SK-N-MC (cell line): ENCODE results near the gene THAP3.

Source experiments
- DNase-seq: peaks from one replicate; pipeline ENCODE4 v3.0.0-alpha.2; 2011; ENCODE audit warnings: low read depth, low spot score
- H3K27ac ChIP-seq: fragments of 200-600 bp; sonication (generic); 2 replicates; pipeline ENCODE4 v1.5.1; 2016; ENCODE audit warnings: mixed run types
- H3K36me3 ChIP-seq: fragments of 200-600 bp; sonication (generic); 2 replicates; pipeline ENCODE4 v1.6.1; 2017; ENCODE audit warnings: antibody characterized with exemption, low read length, mixed read lengths; ENCODE audit not compliant: insufficient read depth
- H3K4me3 ChIP-seq: fragments of 200-600 bp; sonication (generic); 2 replicates; pipeline ENCODE4 v1.5.1; 2016
- H3K9ac ChIP-seq: fragments of 200-600 bp; sonication (generic); 2 replicates; pipeline ENCODE4 v1.8.0; 2017; ENCODE audit warnings: mixed run types, mixed read lengths; ENCODE audit not compliant: insufficient read length
- H3K9me3 ChIP-seq: fragments of 200-600 bp; sonication (generic); 2 replicates; pipeline ENCODE4 v1.6.1; 2017; ENCODE audit warnings: low read depth, mild to moderate bottlenecking, antibody characterized with exemption, low read length, moderate library complexity, mixed read lengths
- EZH2 ChIP-seq: fragments of 200-600 bp; sonication (generic); IDR thresholded peaks from one replicate; pipeline ENCODE4 v1.6.1; 2017; ENCODE audit warnings: antibody characterized with exemption
- FOXP2 ChIP-seq: optimal IDR thresholded peaks from 2 replicates; pipeline ENCODE3; 2011; ENCODE audit warnings: mild to moderate bottlenecking, moderate library complexity; ENCODE audit not compliant: insufficient read depth; ENCODE audit errors: extremely low read length, control extremely low read depth
- POLR2AphosphoS5 ChIP-seq: IDR thresholded peaks from 2 replicates; pipeline ENCODE4 v1.6.1; 2012; ENCODE audit warnings: mild to moderate bottlenecking, low read depth, low read length, borderline replicate concordance

The THAP3 gene

DNA sequence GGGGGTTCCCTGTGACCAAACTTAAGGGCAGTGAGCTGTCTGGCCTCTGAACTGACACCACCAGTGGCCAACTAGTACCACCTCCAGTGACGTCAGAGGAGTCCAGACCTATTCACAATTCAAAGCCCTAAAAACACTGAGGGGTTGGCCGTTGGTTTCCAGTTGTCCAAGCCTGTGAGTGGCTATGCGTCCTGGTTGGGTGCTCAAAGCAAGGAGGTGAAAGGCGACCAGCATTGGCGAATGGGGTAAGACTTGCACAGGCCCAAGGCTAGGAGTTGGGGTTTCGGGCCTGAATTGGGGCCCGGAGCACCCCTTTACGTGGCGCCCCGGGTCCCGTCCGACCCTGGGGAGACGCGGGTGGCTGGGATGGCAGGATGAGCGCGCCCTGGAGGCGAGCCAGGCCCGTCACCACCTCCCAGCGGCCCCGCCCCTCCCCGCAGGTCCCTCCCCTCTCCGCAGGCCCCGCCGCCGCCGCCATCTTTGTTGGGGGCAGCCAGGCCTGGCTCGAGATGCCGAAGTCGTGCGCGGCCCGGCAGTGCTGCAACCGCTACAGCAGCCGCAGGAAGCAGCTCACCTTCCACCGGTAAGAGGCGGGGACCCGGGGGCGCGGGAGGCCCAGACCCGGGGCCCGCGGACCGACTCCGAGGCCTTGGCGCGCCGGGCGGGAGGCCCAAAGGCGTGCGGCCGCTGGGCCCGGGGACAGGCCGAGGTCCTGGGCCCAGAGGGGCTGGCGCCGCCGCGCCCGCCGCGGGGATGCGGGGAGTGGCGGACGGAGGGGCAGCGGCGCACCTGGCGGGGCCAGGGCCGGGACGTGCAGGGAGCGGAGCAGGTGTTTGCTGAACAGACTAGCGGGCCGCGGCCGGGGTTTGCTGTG, at the start of gene THAP3:
Gene THAP3 (plus strand): TSS at position 159 of the 874 bp plus-strand sequence. CDS start 351 bp downstream, at position 510.
- H3K9me3 ChIP-seq = no peaks in the 10 kb centered on the region
- no peak for DNase-seq
- peak within 1 kb of the TSS; percentile 86 for H3K9ac ChIP-seq
- TF ChIP-seq POLR2AphosphoS5 (peak; percentile 76), EZH2 (no peak), FOXP2 (no peak)
- H3K4me3 ChIP-seq = peak within 1 kb of the TSS; percentile 82
- H3K36me3 ChIP-seq = peaks cover 64% of the 10 kb centered on the region
- H3K27ac ChIP-seq = peak within 1 kb of the TSS; percentile 26

DNA sequence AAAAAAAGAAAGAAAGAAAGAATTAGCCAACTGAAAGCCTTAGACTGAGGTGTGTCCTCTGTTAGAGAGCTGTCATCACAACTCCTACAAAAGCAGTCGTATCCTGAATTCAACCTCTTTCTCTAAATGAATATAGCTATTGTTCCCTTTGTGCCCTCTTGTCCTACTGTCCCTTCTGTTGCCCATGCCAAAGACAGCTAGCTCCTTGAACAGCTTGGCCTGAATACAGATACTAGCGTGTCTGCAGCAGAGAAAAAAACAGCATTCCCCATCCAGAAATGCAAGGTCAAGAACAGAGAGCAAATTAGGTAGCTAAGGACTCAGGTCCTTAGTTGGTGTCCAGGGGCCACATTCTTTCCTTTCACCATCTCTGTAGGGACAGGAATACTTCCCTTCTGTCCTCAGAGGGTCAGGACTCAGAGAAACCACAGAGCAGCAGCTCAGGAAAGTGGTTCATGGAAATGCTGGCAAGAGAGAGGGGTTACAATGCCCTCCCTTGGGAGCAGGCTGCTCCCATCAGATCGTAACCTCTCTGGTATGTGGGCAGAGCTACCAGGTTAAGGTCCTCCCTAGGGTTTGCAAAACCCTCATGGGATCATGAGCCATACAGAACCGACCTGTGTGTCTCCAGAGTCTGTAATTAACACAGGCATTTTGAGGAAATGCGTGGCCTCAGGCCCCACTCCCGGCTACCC, 46.7 kb upstream of the THAP3 start:
- TF ChIP-seq EZH2 (no peak), POLR2AphosphoS5 (no peak), FOXP2 (no peak)
- no peak for DNase-seq
- Histone ChIP-seq H3K9ac (no peak overlapping the region), H3K36me3 (no peaks in the 10 kb centered on the region), H3K9me3 (no peaks in the 10 kb centered on the region), H3K4me3 (no peak overlapping the region), H3K27ac (no peak overlapping the region)

DNA sequence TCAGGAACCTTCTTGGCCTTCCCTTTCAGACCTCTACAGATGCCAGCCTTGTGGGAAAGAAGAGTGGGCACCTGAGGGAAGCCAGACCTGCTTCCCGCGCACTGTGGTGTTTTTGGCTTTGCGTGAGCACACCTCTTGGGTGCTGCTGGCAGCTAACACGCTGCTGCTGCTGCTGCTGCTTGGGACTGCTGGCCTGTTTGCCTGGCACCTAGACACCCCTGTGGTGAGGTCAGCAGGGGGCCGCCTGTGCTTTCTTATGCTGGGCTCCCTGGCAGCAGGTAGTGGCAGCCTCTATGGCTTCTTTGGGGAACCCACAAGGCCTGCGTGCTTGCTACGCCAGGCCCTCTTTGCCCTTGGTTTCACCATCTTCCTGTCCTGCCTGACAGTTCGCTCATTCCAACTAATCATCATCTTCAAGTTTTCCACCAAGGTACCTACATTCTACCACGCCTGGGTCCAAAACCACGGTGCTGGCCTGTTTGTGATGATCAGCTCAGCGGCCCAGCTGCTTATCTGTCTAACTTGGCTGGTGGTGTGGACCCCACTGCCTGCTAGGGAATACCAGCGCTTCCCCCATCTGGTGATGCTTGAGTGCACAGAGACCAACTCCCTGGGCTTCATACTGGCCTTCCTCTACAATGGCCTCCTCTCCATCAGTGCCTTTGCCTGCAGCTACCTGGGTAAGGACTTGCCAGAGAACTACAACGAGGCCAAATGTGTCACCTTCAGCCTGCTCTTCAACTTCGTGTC, 45.9 kb upstream of the THAP3 start:
- no peak for TF ChIP-seq POLR2AphosphoS5
- TF ChIP-seq EZH2 = no peak
- no peak for TF ChIP-seq FOXP2
- H3K27ac ChIP-seq = no peak overlapping the region
- no peaks in the 10 kb centered on the region for H3K36me3 ChIP-seq
- H3K4me3 ChIP-seq = peak overlapping the region; percentile 90
- DNase-seq = no peak
- H3K9ac ChIP-seq = peak overlapping the region; percentile 76
- H3K9me3 ChIP-seq = no peaks in the 10 kb centered on the region

DNA sequence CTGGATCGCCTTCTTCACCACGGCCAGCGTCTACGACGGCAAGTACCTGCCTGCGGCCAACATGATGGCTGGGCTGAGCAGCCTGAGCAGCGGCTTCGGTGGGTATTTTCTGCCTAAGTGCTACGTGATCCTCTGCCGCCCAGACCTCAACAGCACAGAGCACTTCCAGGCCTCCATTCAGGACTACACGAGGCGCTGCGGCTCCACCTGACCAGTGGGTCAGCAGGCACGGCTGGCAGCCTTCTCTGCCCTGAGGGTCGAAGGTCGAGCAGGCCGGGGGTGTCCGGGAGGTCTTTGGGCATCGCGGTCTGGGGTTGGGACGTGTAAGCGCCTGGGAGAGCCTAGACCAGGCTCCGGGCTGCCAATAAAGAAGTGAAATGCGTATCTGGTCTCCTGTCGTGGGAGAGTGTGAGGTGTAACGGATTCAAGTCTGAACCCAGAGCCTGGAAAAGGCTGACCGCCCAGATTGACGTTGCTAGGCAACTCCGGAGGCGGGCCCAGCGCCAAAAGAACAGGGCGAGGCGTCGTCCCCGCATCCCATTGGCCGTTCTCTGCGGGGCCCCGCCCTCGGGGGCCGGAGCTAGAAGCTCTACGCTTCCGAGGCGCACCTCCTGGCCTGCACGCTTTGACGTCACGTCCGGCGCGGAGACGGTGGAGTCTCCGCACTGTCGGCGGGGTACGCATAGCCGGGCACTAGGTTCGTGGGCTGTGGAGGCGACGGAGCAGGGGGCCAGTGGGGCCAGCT, 45.1 kb upstream of the THAP3 start, which contains the start of gene ZBTB48:
Gene ZBTB48 (plus strand): TSS at position 621 of the 745 bp plus-strand sequence. CDS start 616 bp downstream, outside the sequence.
- H3K9ac ChIP-seq = peak within 1 kb of the TSS; percentile 84
- peak within 1 kb of the TSS; percentile 90 for H3K4me3 ChIP-seq
- H3K27ac ChIP-seq = peak within 1 kb of the TSS; percentile 69; the same call in 1 of the 2 replicates
- TF ChIP-seq FOXP2 (peak; percentile 40), EZH2 (no peak), POLR2AphosphoS5 (peak; percentile 99)
- H3K9me3 ChIP-seq = no peaks in the 10 kb centered on the region
- no peaks in the 10 kb centered on the region for H3K36me3 ChIP-seq
- DNase-seq = peak; percentile 64

- TF ChIP-seq POLR2AphosphoS5 (no peak), EZH2 (no peak), FOXP2 (no peak)
- Histone ChIP-seq H3K36me3 (no peaks in the 10 kb centered on the region), H3K9ac (peak overlapping the region; percentile 84), H3K27ac (no peak overlapping the region), H3K9me3 (no peaks in the 10 kb centered on the region), H3K4me3 (peak overlapping the region; percentile 90)
- no peak for DNase-seq
Measured at GRCh38 chr1:6580119-6580592, 44.5 kb upstream of the THAP3 start.

DNA sequence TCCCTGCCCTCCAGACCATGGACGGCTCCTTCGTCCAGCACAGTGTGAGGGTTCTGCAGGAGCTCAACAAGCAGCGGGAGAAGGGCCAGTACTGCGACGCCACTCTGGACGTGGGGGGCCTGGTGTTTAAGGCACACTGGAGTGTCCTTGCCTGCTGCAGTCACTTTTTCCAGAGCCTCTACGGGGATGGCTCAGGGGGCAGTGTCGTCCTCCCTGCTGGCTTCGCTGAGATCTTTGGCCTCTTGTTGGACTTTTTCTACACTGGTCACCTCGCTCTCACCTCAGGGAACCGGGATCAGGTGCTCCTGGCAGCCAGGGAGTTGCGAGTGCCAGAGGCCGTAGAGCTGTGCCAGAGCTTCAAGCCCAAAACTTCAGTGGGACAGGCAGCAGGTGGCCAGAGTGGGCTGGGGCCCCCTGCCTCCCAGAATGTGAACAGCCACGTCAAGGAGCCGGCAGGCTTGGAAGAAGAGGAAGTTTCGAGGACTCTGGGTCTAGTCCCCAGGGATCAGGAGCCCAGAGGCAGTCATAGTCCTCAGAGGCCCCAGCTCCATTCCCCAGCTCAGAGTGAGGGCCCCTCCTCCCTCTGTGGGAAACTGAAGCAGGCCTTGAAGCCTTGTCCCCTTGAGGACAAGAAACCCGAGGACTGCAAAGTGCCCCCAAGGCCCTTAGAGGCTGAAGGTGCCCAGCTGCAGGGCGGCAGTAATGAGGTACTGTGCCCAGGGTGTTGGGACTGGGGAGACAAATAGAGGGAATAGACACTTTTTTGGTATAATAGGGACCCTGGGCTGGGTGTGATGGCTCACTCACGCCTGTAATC, 43.9 kb upstream of the THAP3 start:
- no peak overlapping the region for H3K27ac ChIP-seq
- no peaks in the 10 kb centered on the region for H3K36me3 ChIP-seq
- H3K9me3 ChIP-seq = no peaks in the 10 kb centered on the region
- DNase-seq = no peak
- TF ChIP-seq POLR2AphosphoS5 (0 out of 2 replicates have a peak, but pooled peaks have one; percentile 18), EZH2 (no peak)
- peak overlapping the region; percentile 90 for H3K4me3 ChIP-seq
- H3K9ac ChIP-seq = peak overlapping the region; percentile 84

- DNase-seq = no peak
- TF ChIP-seq POLR2AphosphoS5 (no peak), EZH2 (no peak), FOXP2 (no peak)
- Histone ChIP-seq H3K9ac (no peak overlapping the region), H3K4me3 (no peak overlapping the region), H3K27ac (no peak overlapping the region), H3K9me3 (no peaks in the 10 kb centered on the region), H3K36me3 (no peaks in the 10 kb centered on the region)
Measured at GRCh38 chr1:6581561-6582305, 42.9 kb upstream of the THAP3 start.
